UCSD-AML1 (cell line): ENCODE results near the gene PRKN.
"Not testable (repeated sequence)": the region's sequence is repeated elsewhere in the genome, so short reads cannot be mapped to it uniquely, and the experiment has no call there.

Experiments used
- DNase-seq: peaks from one replicate; lab custom pipeline; 2025; ENCODE audit not compliant: unreplicated experiment; lab: John Stamatoyannopoulos, UW

PRKN gene

DNA sequence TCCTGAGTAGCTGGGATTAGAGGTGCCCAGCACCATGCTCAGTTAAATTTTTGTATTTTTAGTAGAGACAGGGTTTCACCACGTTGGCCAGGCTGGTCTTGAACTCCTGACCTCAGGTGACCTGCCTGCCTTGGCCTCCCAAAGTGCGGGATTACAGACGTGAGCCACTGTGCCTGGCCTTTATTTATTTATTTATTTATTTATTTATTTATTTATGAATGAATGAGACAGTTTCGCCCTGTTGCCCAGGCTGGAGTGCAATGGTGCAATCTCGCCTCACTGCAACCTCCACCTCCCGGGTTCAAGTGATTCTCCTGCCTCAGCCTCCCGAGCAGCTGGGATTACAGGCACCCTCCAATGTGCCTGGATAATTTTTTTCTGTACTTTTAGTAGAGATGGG, 48.7 kb downstream of the PRKN start:
- not testable (repeated sequence) for DNase-seq

DNA sequence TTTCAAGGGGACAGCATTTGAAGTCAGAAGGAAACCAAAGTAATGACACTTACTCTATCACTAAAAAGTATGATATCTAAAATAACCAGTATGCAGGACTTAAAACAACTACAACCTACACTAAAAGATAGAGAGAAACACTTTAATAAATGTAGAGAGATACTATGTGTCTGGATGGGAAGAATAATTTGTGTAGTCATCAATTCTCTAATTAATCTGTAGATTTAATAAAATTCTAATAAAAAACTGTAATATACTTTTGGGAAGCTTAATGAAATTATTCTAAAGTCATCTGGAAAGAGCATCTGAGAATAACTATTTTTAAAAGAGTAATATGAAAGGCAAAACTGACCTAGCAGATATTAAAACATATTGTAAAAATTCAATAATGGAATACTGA, 52.1 kb downstream of the PRKN start:
- no peak for DNase-seq

DNA sequence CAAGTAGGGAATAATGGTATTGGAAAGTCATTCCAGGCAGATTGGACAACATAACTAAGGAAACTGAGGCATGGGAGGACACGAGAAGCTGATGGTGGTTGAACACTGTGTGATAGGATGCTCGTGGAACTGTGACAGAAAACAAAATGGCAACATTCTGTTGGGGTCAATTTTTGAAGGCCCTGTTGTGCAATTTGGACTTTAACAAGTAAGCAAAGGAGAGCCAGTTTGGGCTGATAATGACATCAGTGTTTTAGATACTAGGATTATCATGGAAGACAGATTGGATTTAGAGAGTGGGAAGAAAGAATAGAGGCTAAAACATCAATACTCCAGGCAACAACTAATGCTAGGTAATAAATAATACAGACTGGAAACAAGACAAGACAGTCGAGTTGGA, 53.1 kb downstream of the PRKN start:
- DNase-seq = no peak

DNA sequence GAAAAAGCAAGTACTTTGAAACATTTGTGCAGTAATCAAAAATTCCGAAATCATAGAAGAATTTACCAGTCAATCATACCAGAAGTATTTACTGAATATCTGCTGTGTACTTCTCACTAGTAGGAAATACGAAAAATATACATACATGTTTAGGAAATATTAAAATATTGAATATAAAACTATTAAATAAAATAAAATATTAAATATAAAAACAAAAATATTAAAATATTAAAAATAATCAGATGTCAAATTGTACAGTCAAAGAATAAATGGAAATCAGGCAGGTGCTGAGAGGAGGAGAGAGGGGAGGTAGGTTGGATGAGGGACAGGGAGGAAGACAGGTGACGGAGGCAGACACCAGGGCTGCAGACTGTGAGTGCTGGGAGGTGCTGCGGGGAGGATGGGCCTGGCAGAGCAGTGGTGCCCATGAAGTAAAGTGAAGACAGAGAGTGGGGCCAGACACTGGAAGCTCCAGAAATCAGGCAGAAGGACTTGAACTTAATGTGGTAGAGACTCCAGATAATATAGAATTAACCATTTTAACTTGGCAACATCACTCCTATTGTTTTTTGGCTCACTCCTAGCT, 55.9 kb downstream of the PRKN start:
- no peak for DNase-seq

DNA sequence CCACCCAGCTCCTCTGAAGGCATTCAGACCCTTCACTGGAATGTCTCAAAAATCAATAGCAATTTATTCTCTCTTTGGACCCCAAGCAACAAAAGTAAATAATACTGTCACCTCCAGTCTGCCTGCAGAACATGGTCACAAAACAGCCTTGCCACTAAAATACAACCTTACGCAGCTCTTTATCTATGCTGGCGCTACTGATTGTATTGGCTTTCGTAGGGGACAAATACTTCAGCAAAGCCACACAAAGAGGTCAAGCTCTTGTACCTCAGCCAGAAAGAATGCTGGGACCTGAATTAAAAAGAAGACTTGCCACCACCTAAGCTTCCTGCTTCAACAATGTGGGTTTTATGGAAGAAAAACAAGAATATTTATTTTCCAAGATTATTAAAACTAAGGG, 57.2 kb downstream of the PRKN start:
- DNase-seq = no peak

DNA sequence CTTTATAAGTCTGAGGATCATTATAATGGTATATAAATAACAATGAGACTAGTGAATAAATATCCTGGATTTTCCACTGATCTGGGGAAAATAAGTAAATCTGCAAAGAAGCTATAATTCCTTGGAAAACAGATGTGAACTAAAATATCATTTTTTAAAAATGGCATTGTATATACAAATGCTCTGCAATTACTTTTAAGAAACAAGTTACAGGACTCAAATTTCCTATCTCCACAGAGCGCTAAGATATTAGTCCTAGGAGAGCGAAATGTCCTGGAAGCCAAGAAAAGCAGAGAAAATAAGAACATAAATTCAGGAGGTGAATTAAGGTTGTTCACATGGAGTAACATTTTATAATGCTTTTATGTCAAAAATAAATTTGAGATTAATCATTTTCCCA, 61.3 kb downstream of the PRKN start:
- DNase-seq = no peak

DNA sequence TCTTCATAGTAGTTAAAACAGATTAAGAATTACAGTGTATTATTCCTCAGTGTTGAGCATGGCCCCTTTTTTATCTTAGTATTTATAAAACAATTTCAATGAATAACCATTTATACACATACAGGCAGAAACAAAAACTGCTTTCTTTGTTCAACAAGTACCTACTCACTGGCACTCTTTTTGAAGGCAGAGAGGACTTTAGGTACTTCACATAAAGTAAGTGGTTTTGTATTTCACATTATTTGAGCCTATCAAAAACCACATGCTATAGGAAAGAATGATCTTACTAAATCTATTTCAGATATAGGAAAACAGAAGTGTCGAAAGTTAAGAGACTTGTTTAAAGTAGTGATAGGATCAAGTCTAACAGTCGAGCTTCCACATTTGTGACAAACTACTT, 73.8 kb downstream of the PRKN start:
- DNase-seq = no peak

DNA sequence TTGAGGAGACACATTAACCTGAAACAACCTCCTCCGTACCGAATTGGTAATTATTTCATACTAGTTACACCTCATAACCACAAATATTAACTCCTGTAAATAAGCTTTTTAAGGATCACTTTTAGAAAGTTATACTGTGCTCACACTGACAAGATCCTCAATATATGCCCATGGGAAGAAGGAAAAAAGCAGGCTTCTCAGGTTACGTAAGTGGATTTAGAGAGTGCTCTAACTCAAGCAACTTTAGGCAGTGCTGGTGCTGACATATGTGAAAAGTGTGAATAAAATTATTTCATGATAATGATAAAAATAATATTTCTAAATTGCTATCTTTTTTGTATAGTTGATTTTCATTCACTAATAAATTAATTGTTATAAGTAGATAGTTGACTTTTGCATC, 76.1 kb downstream of the PRKN start:
- no peak for DNase-seq

DNA sequence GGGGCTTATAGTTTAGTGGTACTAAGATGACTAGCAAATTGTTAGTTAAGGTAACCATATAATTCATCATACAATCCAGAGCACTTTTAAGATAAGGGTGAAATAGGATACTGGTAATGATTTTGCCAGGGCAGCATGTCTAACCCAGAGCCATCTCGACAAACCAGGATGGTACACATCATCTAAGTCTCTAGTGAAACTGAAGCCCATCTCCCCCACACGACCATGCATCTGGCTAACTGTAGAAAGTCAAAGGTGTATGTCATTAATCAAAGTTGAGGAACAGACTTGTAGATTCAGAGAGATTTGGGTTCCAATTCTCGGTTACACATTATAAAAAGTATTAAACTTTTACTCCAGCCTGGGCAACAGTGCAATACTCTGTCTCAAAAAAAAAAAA, 78.3 kb downstream of the PRKN start:
- DNase-seq = no peak

DNA sequence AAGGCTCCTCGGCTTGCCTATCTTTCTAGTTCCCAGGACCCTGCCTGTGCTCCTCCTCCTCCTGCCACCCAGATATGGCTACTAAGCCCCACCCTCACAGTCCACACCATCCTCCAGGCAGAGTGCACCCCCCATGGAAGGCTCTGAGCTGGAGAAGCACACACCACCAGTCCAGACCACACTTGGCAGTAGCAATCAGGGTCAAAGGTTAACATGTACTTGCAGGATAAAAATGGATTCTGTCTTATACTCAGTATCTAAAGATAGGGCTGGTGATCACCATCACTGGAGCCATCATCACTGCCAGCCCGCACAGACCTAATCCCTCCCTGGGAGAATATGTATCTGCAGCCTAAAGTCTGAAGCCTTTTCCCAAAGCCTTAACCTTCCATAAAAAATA, 83.4 kb downstream of the PRKN start:
- no peak for DNase-seq

DNA sequence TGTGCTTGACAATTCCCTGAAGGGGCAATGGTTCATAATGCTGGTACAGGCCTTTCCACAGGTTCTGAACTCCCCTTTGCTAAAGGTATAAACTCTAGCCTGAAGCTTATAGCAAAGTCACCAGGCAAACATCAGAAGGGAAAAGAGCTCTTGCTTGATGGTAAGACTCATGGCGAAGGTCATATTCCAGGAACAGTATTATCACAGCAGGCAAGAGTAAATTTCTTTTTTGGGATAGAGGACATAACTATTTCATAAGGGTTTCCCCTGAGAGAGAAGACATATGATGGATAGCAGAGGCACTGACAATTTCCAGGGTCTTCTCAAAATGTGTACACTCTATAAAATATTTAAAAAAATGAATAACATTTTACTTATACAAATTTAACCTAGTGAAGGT, 86.8 kb downstream of the PRKN start:
- DNase-seq = no peak

DNA sequence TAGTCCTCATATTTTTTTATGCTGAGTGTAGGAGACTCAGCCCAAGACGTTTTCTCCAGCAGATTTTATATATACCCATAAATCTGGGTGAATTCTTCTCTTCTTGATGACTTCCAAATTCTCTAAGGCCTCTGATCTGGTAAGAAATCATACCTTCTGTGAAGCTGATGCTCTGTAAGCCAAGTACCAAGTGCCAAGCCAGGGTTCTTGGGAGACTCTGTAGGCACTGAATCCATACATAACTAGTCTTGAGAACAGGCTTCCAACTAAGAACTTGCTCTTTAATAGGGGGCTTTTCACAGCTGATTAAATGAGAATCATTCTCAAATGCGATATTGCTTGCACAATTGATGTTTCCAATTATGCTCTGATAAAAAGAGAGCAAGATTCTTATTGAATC, 87.6 kb downstream of the PRKN start:
- no peak for DNase-seq

DNA sequence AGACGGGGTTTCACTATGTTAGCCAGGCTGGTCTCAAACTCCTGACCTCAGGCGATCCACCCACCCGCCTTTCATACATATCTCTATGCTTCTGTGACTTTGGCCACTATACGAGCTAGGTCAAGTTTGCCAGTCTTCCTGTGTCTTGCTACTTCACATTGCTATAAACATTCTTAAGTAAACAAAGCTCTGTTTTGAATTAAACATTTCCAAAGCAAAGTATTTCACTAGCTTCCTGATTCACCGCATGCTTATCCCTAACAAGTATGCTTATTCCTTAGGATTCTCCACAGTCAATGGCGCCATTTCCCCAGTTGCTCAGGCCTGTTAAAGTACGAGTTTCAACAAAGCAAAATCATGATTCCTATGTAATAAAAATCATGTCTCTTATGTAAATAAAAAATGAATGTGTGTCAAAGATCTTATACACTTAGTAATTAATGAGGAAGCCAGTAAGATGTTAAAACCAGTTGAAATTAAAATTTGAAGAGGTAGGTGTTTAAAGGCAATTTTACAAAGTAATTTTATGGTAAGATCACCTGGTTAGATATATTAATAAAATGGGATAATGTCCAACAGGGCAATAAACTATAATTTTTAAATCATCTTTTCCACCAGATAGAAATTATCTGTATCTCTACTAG, 88.5 kb downstream of the PRKN start:
- no peak for DNase-seq

DNA sequence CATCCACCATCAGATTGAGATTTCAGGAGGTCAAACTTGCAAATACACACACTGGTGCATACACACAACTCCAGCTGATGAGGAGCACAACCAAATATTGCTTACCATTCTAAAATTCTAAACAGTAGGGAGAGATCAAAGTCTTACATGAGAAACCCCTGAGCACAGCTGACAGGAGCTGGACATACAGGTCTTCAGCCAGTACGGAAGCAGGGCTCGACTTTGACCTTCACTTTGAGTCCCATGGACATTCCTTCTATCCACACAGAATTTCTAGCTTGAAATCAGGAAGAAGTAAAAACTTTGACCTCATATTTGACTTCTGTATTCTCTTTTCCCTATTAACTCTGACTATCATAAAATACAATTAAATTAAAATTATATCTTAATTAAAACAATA, 90.2 kb downstream of the PRKN start:
- DNase-seq = no peak

DNA sequence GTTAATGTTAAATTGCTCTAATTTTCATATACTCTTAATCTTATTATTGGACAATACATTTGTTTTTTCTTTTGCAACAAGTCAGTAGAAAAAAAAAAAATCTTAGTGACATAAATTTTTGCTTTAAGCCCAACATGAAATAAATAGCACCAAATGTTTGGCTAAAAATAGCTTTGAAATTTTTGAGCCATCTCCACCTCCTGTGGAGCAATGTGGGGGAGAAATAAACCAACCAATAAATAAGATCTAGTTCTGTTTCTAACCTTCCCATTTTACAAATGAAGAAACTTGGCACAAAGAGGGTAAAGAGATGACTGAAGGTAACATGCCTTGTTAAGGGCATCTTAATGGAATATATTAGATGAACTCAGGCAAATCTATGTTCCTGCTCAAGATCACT, 91.4 kb downstream of the PRKN start:
- DNase-seq = no peak

DNA sequence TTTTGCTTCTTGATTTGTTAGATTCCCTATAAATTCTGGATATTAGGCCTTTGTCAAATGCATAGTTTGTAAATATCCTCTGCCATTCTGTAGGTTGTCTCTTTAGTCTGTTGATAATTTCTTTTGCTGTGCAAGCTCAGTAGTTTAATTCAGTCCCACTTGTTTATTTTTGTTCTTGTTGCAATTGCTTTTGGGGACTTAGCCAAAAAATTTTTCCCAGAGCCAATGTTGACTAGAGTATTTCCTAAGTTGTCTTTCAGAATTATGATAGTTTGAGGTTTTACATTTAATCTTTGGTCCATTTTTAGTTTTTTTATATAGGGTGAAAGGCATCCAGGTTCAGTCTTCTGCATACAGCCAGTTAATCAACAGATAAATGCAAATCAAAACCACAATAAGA, 96.0 kb downstream of the PRKN start:
- no peak for DNase-seq

DNA sequence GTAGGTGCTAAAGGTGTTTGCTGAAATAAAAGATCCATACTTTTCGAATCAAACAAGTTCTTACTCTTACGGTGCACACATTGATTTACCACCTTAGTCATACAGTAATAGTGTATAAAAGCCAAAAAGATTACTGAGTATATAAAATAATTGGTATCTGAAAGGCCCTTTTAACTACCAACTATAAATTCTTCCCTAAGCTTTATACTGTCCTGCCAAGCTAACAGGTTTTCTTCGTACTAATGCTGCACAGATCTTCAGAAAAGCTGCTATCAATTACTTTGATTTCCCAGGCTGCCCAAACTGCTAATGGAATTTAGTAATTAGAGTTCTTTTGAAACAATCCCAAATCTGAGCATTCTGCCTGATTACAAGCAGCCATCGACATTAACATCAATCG, 97.5 kb downstream of the PRKN start:
- DNase-seq = no peak

DNA sequence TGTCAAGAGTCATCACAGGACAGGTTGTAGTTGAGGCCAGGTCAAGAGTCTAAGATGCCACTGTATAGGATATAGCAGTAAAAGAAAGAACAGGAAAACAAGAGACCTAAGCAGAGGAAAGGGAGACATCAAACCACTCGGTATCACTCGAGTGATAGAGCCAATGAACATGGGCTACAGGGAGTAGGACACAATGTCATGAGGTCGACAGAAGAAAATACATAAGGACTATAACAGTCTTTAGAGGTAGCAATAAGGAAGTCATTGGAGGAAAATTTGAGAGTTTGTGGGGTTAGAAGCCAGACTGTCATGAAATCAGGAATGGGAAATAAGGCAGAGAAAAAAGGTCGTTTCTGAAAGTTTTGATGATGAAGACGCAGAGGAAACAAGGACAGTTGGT, 99.7 kb downstream of the PRKN start:
- no peak for DNase-seq

DNA sequence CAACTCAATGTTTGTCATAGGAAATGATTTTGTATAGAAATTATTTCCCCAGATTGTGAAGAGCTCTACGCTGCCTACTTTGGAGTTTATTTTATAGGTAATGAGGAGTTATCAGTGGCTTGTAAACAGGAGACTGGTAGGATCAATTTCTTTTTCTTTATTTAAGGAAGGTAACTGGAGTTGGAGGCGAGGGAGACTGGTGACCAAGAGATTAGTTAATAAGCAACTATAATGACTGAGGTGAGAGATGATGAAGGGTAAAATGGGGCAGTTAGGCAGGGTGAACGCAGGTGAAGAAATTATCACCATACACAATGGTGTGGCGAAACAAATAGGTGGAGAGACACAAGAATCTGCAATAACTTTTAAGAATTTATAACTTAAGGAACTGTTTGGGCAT, 100.2 kb downstream of the PRKN start:
- DNase-seq = no peak

DNA sequence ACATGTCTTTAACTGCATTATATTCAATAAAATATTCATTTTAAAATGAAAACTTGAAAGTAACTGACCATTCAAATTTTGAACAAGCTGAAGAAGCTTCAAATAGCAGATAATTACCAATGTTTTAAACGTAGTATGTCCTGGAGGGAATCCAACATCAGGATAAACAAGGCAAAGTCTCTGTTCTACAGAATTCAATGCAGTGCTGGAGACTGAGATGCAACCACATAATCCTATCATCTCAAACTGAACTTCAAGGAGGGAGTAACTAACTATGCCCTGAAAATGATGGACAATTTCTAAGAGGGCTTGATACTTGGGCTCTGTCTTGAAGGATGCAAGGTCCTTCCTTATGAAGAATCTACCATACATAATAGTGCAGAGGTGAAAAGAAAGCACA, 100.7 kb downstream of the PRKN start:
- no peak for DNase-seq

DNA sequence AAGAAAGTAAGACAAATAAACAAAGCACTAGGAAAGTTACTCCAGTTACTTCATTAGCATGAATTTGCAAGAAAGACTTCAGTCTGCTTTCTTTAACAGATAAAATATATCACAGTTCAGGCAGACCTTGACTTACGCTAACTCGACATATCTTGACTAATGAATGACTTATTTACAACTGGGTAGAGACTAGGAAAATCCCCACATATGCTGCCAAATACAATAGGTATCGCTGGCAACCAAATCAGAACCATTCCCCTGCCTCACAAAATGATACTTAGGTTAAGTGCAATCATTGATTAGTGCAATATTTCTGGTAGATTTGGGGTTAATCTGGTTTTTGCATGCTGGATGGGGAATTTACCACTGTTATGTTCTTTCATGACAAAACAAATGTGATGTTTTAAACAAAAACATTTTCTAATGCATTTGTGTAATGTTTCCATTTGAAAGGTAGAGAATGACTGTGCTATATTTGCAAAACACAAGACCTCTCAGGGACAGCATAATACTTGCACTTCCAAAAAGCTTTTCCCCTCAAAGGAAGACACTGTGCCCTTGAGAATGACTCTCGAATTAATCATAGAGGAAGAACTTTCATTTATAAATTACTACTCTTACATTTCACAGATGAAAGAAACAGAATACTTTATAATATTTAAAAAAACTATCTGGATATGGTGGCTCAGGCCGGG, 101.6 kb downstream of the PRKN start:
- DNase-seq = no peak

DNA sequence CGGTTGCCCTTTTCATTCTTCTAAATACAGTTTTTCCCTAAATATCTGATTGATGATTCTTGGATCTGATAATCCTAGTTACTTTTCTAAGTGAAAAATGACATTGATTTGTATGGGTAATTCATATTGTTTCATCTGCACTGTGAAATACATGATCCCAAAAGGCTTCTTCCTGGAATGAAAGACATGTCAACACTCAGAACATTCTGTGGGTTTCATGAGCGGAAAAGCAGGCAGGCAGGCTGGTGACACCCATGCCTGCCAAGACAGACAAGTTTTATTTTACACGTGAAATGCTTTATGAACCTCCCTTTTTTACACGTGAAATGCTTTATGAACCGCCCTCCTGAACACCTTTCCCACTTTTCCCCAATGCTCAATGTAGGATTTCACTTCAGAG, 105.0 kb downstream of the PRKN start:
- DNase-seq = no peak

DNA sequence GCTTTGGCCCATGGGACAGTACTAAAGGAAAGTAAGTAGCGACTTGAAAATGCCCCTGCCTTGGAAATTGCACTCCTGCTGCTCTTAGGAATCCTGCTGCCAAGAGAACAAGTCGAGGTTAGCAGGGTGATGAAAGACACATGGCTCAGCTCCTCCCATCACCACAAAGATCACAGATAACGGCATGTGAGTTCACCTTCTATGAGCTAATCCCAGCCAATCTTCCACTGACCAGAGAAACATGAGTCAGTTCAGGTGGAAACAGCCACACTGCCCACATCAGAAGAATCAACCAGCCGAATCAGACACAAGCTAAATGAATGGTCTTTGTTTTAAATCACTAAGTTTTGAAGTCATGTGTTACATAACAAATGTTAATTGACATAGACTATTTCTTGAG, 106.3 kb downstream of the PRKN start:
- no peak for DNase-seq
